K562 (cell line): ENCODE measurements around the gene PRKACA. TPM values are rescaled to one million over a fixed set of nuclear protein-coding genes. Genes with fewer than 3 reads are reported as not detected.
A peak's percentile ranks its signal among the peaks of the same experiment; 100 is the strongest.

Source experiments
- ATAC-seq: fragments of 200-7000 bp; cut with Tn5 transposase; 3 replicates; pipeline ENCODE4 v1.9.1; 2020; ENCODE audit warnings: moderate library complexity
- BruUV-seq: library from RNA; stranded (reverse); fragments of 400-500 nt; replicated peaks from 2 replicates; lab custom pipeline; 2021; lab: Mats Ljungman, UMichigan
- CTCF ChIA-PET: fragments of 300-600 bp; formaldehyde crosslinking; extraction: SDS; loops from one replicate; lab custom pipeline; 2021; ENCODE audit warnings: low intra/inter-chr PET ratio; lab: Yijun Ruan, JAX
- POLR2A ChIA-PET: fragments of 300-600, 350-650 bp; sonication (Branson Sonifier 250); formaldehyde crosslinking; extraction: SDS; loops from one replicate; lab custom pipeline; 2021; ENCODE audit warnings: antibody characterized with exemption, inconsistent platforms; lab: Yijun Ruan, JAX
- DNase-seq, 4 experiments: peaks; one replicate each; pipeline versions ENCODE4 v3.0.0 to v3.0.0-alpha.2; 2011 to 2018; ENCODE audit warnings: low spot score in 3 of 4, mixed read lengths in 3 of 4; ENCODE audit errors: extremely low read depth in 1 of 4
- FAIRE-seq: peaks from 2 replicates; lab custom pipeline; 2011; peaks lifted over from hg19 to GRCh38; lab: Jason Lieb, UNC
- H2AFZ ChIP-seq: 2 replicates; pipeline ENCODE4 v1.6.0; 2011; ENCODE audit warnings: low read depth, low read length, control low read depth, inconsistent platforms
- H3K27ac ChIP-seq: fragments of 200-600 bp; 3 replicates; pipeline ENCODE4 v1.8.0; 2011; ENCODE audit warnings: low read depth, mild to moderate bottlenecking, control low read depth, inconsistent platforms, low read length, moderate library complexity, mixed read lengths; ENCODE audit errors: extremely low read depth
- H3K27me3 ChIP-seq, 2 experiments: fragments of 300-600 bp in 1 of 2; 2 replicates in 1 of 2; 3 replicates in 1 of 2; pipeline versions ENCODE4 v1.6.0 to v1.8.0; 2011; ENCODE audit warnings: inconsistent platforms in 2 of 2, low read length in 2 of 2, mild to moderate bottlenecking in 1 of 2, mixed read lengths in 1 of 2, moderate library complexity in 1 of 2; ENCODE audit not compliant: control insufficient read depth in 2 of 2, insufficient read depth in 2 of 2
- H3K36me3 ChIP-seq: fragments of 300-600 bp; 3 replicates; pipeline ENCODE4 v1.8.0; 2011; ENCODE audit warnings: mild to moderate bottlenecking, low read length, inconsistent platforms; ENCODE audit not compliant: control insufficient read depth, insufficient read depth
- H3K4me1 ChIP-seq, 2 experiments: fragments of 200-600 bp in 1 of 2; replicated peaks in 1 of 2; 2 replicates in 1 of 2; 3 replicates in 1 of 2; pipeline versions ENCODE4 v1.5.1 to v1.8.0; 2011; ENCODE audit warnings: inconsistent platforms in 2 of 2, low read length in 2 of 2, mild to moderate bottlenecking in 1 of 2, mixed read lengths in 1 of 2, moderate library complexity in 1 of 2; ENCODE audit not compliant: control insufficient read depth in 2 of 2, insufficient read depth in 2 of 2
- H3K4me2 ChIP-seq: 2 replicates; pipeline ENCODE4 v1.6.1; 2011; ENCODE audit warnings: low read length, control low read depth, inconsistent platforms, mixed read lengths; ENCODE audit not compliant: insufficient read depth
- H3K4me3 ChIP-seq: fragments of 200-600 bp; sonication (generic), shearing (Covaris generic); 2 replicates; pipeline ENCODE4 v1.5.1; 2016; ENCODE audit warnings: control low read depth, inconsistent platforms
- H3K79me2 ChIP-seq: fragments of 200-600 bp; 3 replicates; pipeline ENCODE4 v1.8.0; 2011; ENCODE audit warnings: low read length, inconsistent platforms; ENCODE audit not compliant: control insufficient read depth, insufficient read depth
- H3K9ac ChIP-seq, 2 experiments: 2 replicates each; pipeline versions ENCODE4 v1.6.0 to v1.6.1; 2011; ENCODE audit warnings: low read depth in 2 of 2, low read length in 2 of 2, control low read depth in 1 of 2, inconsistent platforms in 1 of 2, mild to moderate bottlenecking in 1 of 2, mixed read lengths in 1 of 2; ENCODE audit not compliant: insufficient read depth in 1 of 2
- H3K9me1 ChIP-seq: one replicate; pipeline ENCODE4 v1.6.0; 2011; ENCODE audit warnings: inconsistent platforms, mild to moderate bottlenecking, low read length, moderate library complexity; ENCODE audit not compliant: control insufficient read depth, insufficient read depth
- H3K9me3 ChIP-seq: replicated peaks from 2 replicates; pipeline ENCODE4 v1.5.1; 2011; ENCODE audit warnings: low read depth, low read length, inconsistent platforms; ENCODE audit not compliant: control insufficient read depth, insufficient read depth
- H4K20me1 ChIP-seq: replicated peaks from 2 replicates; pipeline ENCODE4 v1.6.1; 2011; ENCODE audit warnings: low read length, inconsistent platforms, mixed read lengths; ENCODE audit not compliant: control insufficient read depth, insufficient read depth
- CBFA2T2 ChIP-seq: fragments of 450-650 bp; conservative IDR thresholded peaks from 2 replicates; pipeline ENCODE4 v1.6.1; 2017; ENCODE audit warnings: mild to moderate bottlenecking
- CBX1 ChIP-seq: sonication (generic); IDR thresholded peaks from 2 replicates; pipeline ENCODE4 v1.6.1; 2016; ENCODE audit warnings: antibody characterized with exemption, low read depth, mild to moderate bottlenecking
- CSDE1 ChIP-seq, 2 experiments: fragments of 450-650 bp; IDR thresholded peaks; 2 replicates each; pipeline ENCODE4 v1.6.1; 2016; ENCODE audit warnings: mild to moderate bottlenecking in 1 of 2
- E2F6 ChIP-seq, 2 experiments: IDR thresholded peaks; 2 replicates each; pipeline ENCODE4 v1.6.1; 2011; ENCODE audit warnings: borderline replicate concordance in 1 of 2, control low read depth in 1 of 2, low read depth in 1 of 2, low read length in 1 of 2, mild to moderate bottlenecking in 1 of 2, mixed read lengths in 1 of 2, moderate library complexity in 1 of 2; ENCODE audit not compliant: insufficient read depth in 1 of 2, insufficient read length in 1 of 2, poor library complexity in 1 of 2, severe bottlenecking in 1 of 2; ENCODE audit errors: extremely low read depth in 1 of 2
- FOXK2 ChIP-seq, 2 experiments: fragments of 450-650 bp; IDR thresholded peaks in 1 of 2; conservative IDR thresholded peaks in 1 of 2; 2 replicates each; pipeline ENCODE4 v1.6.1; 2016; ENCODE audit warnings: low read depth in 2 of 2, mild to moderate bottlenecking in 1 of 2
- PKNOX1 ChIP-seq: fragments of 450-650 bp; IDR thresholded peaks from 2 replicates; pipeline ENCODE4 v1.6.1; 2016
- RFX1 ChIP-seq: fragments of 450-650 bp; IDR thresholded peaks from 2 replicates; pipeline ENCODE4 v1.6.1; 2016; ENCODE audit warnings: mild to moderate bottlenecking, moderate library complexity
- SIN3A ChIP-seq, 2 experiments: fragments of 150-350 bp in 1 of 2; IDR thresholded peaks; 2 replicates each; pipeline ENCODE4 v1.6.1; 2011 to 2016; ENCODE audit warnings: borderline replicate concordance in 2 of 2, low read depth in 2 of 2, low read length in 2 of 2, mild to moderate bottlenecking in 2 of 2, moderate library complexity in 2 of 2; ENCODE audit not compliant: control insufficient read depth in 1 of 2
- TCF3 ChIP-seq: sonication (generic); formaldehyde crosslinking; IDR thresholded peaks from 2 replicates; pipeline ENCODE4 v1.4.0; 2020; ENCODE audit warnings: mild to moderate bottlenecking, missing genetic modification reagents
- ZNF12 ChIP-seq: sonication (generic); formaldehyde crosslinking; IDR thresholded peaks from 2 replicates; pipeline ENCODE4 v1.4.0; 2020; ENCODE audit warnings: mild to moderate bottlenecking, missing genetic modification reagents
- ZNF146 ChIP-seq: IDR thresholded peaks from one replicate; pipeline ENCODE4 v1.6.1; 2018; ENCODE audit warnings: missing compliant biosample characterization; ENCODE audit not compliant: unreplicated experiment
- WGBS: fragments of 100-300 bp; shearing (Covaris generic); methylation state at CpG from one replicate; pipeline ENCODE4 v1.1.6; 2016; ENCODE audit warnings: low coverage, mixed read lengths; ENCODE audit not compliant: insufficient coverage; ENCODE audit errors: missing lambda C conversion rate; 5-methylcytosine and 5-hydroxymethylcytosine counted together
- in situ Hi-C: fragments of 300-500 bp; cut with MboI; formaldehyde crosslinking; loops from 4 replicates; pipeline ENCODE4 v1.15.0; 2018; ENCODE audit warnings: inconsistent platforms, mixed read lengths
- intact Hi-C: fragments of 100-400 bp; cut with micrococcal nuclease; formaldehyde crosslinking; loops from 2 replicates; pipeline ENCODE4 v1.14.2; 2022
- polyA plus RNA-seq, 8 experiments: library from polyadenylated mRNA; depleted of rRNA in 4 of 8; stranded (reverse) in 5 of 8; unstranded in 3 of 8; fragments of >200 nt; fragmentation: Nextera tagmentation in 2 of 8; fragmentation: Illumina TruSeq in 1 of 8; extraction: Ambion mirVana in 2 of 8; extraction: Trizol in 1 of 8; gene quantifications; 2 replicates each; pipeline versions ENCODE4 v1.2.1 to v1.2.3, GENCODE V29; 2011 to 2014; ENCODE audit warnings: inconsistent platforms in 1 of 8, missing spikeins in 1 of 8
- total RNA-seq, 7 experiments: library from RNA; depleted of rRNA in 6 of 7; stranded (reverse); fragments of >200 nt in 6 of 7; fragmentation: Illumina TruSeq in 2 of 7; extraction: Trizol in 2 of 7; gene quantifications; 2 replicates each; pipeline versions ENCODE4 v1.2.1 to v1.2.3, GENCODE V29; 2011 to 2021; ENCODE audit warnings: low replicate concordance in 1 of 7
- TF ChIP-seq, protein P1 (sequence below): fragments of 150-350 bp; IDR thresholded peaks from 2 replicates; pipeline ENCODE4 v1.6.1; 2014; ENCODE audit warnings: low read depth, mild to moderate bottlenecking, low read length, borderline replicate concordance
- TF ChIP-seq, protein P2 (sequence below): fragments of 450-650 bp; formaldehyde crosslinking; IDR thresholded peaks from 2 replicates; pipeline ENCODE4 v1.4.0; 2020; ENCODE audit warnings: mild to moderate bottlenecking, mixed read lengths

Gene PRKACA
- total and polyA plus RNA-seq, 9 of the 15 experiments (the other 6 are each of a cell fraction or from before 2014, with no cell fraction given): 1.2 to 63.1 (median 13.0) TPM

DNA sequence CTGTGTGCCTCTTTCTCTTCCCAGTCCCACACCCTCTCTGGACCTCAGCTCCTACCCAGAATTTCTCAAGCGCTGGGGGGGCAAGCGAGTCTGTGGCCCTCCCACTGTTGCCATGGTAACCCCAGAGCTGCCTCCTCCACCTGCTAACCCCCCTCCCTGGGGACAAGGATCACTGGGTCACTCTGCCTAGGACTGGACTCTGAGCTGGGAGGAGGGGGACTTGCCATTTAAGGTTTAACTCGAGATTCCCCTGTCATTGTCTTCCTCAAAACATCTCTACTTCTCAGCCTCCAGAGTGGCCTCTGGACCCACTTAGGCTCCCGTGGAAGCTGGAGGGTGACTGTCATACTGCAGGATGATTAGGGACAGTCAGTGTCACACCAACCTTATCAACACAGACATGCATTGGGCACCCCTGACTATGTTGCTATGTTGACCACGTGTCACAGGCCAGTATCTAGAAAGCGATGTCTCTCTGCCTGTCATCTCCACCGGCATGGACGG lies 57.9 kb downstream of the PRKACA start:
- no peak overlapping the region for H3K4me3 ChIP-seq
- in situ Hi-C loops: loop anchor here (25.0 kb wide), 1 partner anchor 472 kb away; no protein-coding TSS in a partner anchor
- H3K36me3 ChIP-seq: no peaks in the 10 kb centered on the region
- FAIRE-seq: peak; percentile 93
- H3K9me3 ChIP-seq: no peaks in the 10 kb centered on the region
- H3K4me2 ChIP-seq: peak overlapping the region; percentile 24; the same call in 1 of the 2 replicates
- no peak overlapping the region for H3K27ac ChIP-seq
- DNase-seq: peak; percentile 46 to 70 (median 60)
- WGBS: 4% methylated on average over 8 of the region's 8 CpGs
- no peak overlapping the region for H3K9ac ChIP-seq
- BruUV-seq: no TSS peak
- intact Hi-C loops: no loop called here
- H3K9me1 ChIP-seq: no peaks in the 10 kb centered on the region
- no peaks in the 10 kb centered on the region for H3K27me3 ChIP-seq
- no peaks in the 10 kb centered on the region for H4K20me1 ChIP-seq
- H3K4me1 ChIP-seq: peaks cover 36 to 56% of the 10 kb centered on the region in 2 experiments
- ChIA-PET POLR2A (interaction anchor here (0.6 to 2.4 kb wide), 5 partner anchors 11 to 174 kb away, joined by 3 to 8 read pairs (median 4); partner anchors contain the start of gene DCAF15), CTCF (interaction anchor here (1.4 kb wide), 1 partner anchor 179 kb away, joined by 3 read pairs; no protein-coding TSS in a partner anchor)
- H3K79me2 ChIP-seq: no peaks in the 10 kb centered on the region
- H2AFZ ChIP-seq: peak overlapping the region; percentile 47; the same call in 1 of the 2 replicates
- ATAC-seq: peak; percentile 40
- TF ChIP-seq SIN3A (IDR thresholded peaks at IDR 0.05; ENCODE audit: borderline replicate concordance in 2 of 2, control insufficient read depth in 1 of 2, low read depth in 2 of 2, low read length in 2 of 2) (0 out of 4 replicates have a peak, but pooled peaks of 1 of the 2 experiments have one; percentile 28), TCF3 (CRISPR knock-in tag) (peak; percentile 45; the same call in 1 of the 2 replicates), RFX1 (peak; percentile 97), CBX1 (no peak), E2F6 (IDR thresholded peaks at IDR 0.05; ENCODE audit: borderline replicate concordance in 1 of 2, extremely low read depth in 1 of 2, insufficient read depth in 1 of 2, insufficient read length in 1 of 2, low read depth in 1 of 2, low read length in 1 of 2, poor library complexity in 1 of 2, severe bottlenecking in 1 of 2) (peak in 1 of 2 experiments; percentile 20), CBFA2T2 (peak; percentile 36; the same call in 1 of the 2 replicates), ZNF12 (CRISPR knock-in tag) (no peak), ZNF146 (no peak), CSDE1 (IDR thresholded peaks at IDR 0.05) (peak in 1 of 2 experiments; percentile 83; a peak in 2 of 4 replicates), FOXK2 (conservative IDR thresholded peaks at IDR 0.05 in 1 of 2, IDR thresholded peaks at IDR 0.05 in 1 of 2; ENCODE audit: low read depth in 2 of 2) (peak in 1 of 2 experiments; percentile 30; a peak in 1 of 4 replicates), PKNOX1 (peak; percentile 33; the same call in 1 of the 2 replicates)
- TF ChIP-seq, protein P1, sequence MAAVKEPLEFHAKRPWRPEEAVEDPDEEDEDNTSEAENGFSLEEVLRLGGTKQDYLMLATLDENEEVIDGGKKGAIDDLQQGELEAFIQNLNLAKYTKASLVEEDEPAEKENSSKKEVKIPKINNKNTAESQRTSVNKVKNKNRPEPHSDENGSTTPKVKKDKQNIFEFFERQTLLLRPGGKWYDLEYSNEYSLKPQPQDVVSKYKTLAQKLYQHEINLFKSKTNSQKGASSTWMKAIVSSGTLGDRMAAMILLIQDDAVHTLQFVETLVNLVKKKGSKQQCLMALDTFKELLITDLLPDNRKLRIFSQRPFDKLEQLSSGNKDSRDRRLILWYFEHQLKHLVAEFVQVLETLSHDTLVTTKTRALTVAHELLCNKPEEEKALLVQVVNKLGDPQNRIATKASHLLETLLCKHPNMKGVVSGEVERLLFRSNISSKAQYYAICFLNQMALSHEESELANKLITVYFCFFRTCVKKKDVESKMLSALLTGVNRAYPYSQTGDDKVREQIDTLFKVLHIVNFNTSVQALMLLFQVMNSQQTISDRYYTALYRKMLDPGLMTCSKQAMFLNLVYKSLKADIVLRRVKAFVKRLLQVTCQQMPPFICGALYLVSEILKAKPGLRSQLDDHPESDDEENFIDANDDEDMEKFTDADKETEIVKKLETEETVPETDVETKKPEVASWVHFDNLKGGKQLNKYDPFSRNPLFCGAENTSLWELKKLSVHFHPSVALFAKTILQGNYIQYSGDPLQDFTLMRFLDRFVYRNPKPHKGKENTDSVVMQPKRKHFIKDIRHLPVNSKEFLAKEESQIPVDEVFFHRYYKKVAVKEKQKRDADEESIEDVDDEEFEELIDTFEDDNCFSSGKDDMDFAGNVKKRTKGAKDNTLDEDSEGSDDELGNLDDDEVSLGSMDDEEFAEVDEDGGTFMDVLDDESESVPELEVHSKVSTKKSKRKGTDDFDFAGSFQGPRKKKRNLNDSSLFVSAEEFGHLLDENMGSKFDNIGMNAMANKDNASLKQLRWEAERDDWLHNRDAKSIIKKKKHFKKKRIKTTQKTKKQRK: no peak
- TF ChIP-seq, protein P2, sequence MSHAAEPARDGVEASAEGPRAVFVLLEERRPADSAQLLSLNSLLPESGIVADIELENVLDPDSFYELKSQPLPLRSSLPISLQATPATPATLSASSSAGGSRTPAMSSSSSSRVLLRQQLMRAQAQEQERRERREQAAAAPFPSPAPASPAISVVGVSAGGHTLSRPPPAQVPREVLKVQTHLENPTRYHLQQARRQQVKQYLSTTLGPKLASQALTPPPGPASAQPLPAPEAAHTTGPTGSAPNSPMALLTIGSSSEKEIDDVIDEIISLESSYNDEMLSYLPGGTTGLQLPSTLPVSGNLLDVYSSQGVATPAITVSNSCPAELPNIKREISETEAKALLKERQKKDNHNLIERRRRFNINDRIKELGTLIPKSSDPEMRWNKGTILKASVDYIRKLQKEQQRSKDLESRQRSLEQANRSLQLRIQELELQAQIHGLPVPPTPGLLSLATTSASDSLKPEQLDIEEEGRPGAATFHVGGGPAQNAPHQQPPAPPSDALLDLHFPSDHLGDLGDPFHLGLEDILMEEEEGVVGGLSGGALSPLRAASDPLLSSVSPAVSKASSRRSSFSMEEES (CRISPR knock-in tag): no peak
